ENCODE results near the gene SERPINA12.

- TF ChIP-seq CTCF (conservative IDR thresholded peaks at IDR 0.05; ENCODE audit: low read depth, low read length) = no peak
- no peak for TF ChIP-seq EZH2 (IDR thresholded peaks at IDR 0.05; ENCODE audit: borderline replicate concordance, low read depth, low read length, poor library complexity, severe bottlenecking)
These were observed 27.7 kb downstream of the SERPINA12 start for GRCh38 chr14:94481468-94482131.
